HEK293 (cell line): ENCODE measurements around the gene RASGEF1B.

Experiments
- CTCF ChIA-PET: fragments of 350-600 bp; formaldehyde crosslinking; extraction: SDS; loops from one replicate; lab custom pipeline; 2021; ENCODE audit warnings: antibody characterized with exemption; lab: Yijun Ruan, JAX
- POLR2A ChIA-PET: fragments of 300-600 bp; formaldehyde crosslinking; extraction: SDS; loops from one replicate; lab custom pipeline; 2020; ENCODE audit warnings: antibody characterized with exemption, inconsistent platforms; lab: Yijun Ruan, JAX
- H3K27ac ChIP-seq: fragments of 200-500 bp; sonication (Bioruptor generic); 2 replicates; pipeline ENCODE4 v1.5.1; 2014; ENCODE audit warnings: low read depth, low read length, control low read depth, inconsistent platforms; ENCODE audit errors: extremely low read depth
- H3K36me3 ChIP-seq, 2 experiments: fragments of 200-500 bp in 1 of 2; sonication (Bioruptor generic) in 1 of 2; 1 replicate in 1 of 2; 2 replicates in 1 of 2; pipeline ENCODE4 v1.5.1; 2014 to 2017; ENCODE audit warnings: inconsistent platforms in 2 of 2, low read length in 2 of 2; ENCODE audit not compliant: control insufficient read depth in 2 of 2, insufficient read depth in 1 of 2
- H3K4me1 ChIP-seq: fragments of 200-500 bp; sonication (Bioruptor generic); 2 replicates; pipeline ENCODE4 v1.5.1; 2014; ENCODE audit warnings: mild to moderate bottlenecking, low read length, inconsistent platforms; ENCODE audit not compliant: control insufficient read depth, insufficient read depth
- H3K4me3 ChIP-seq: 2 replicates; pipeline ENCODE4 v1.5.1; 2011; ENCODE audit warnings: low read depth, mild to moderate bottlenecking, control low read depth, low read length, moderate library complexity
- H3K9me3 ChIP-seq: fragments of 200-500 bp; sonication (Bioruptor generic); 2 replicates; pipeline ENCODE4 v1.5.1; 2014; ENCODE audit warnings: low read depth, low read length, inconsistent platforms; ENCODE audit not compliant: control insufficient read depth, insufficient read depth
- PRDM10 ChIP-seq: fragments of 450-650 bp; formaldehyde crosslinking; IDR thresholded peaks from 2 replicates; pipeline ENCODE4 v1.5.1; 2016; ENCODE audit warnings: missing biosample characterization, missing genetic modification characterization
- SETDB1 ChIP-seq: IDR thresholded peaks from one replicate; pipeline ENCODE4 v1.6.1; 2017; ENCODE audit warnings: mild to moderate bottlenecking, low read length, moderate library complexity, mixed read lengths; ENCODE audit not compliant: insufficient read length
- TCF7L2 ChIP-seq: IDR thresholded peaks from 2 replicates; pipeline ENCODE4 v1.6.1; 2011; ENCODE audit warnings: low read depth, mild to moderate bottlenecking, inconsistent platforms, low read length, moderate library complexity, borderline replicate concordance
- ZBTB49 ChIP-seq: fragments of 450-650 bp; formaldehyde crosslinking; IDR thresholded peaks from 2 replicates; pipeline ENCODE4 v1.5.1; 2016; ENCODE audit warnings: missing biosample characterization, missing genetic modification characterization, low read depth
- ZNF146 ChIP-seq: fragments of 450-650 bp; formaldehyde crosslinking; IDR thresholded peaks from 2 replicates; pipeline ENCODE4 v1.5.1; 2016; ENCODE audit warnings: missing biosample characterization, missing genetic modification characterization
- ZNF184 ChIP-seq: fragments of 450-650 bp; IDR thresholded peaks from 2 replicates; pipeline ENCODE4 v1.5.1; 2018; ENCODE audit warnings: missing biosample characterization, mild to moderate bottlenecking, missing genetic modification characterization
- ZNF354C ChIP-seq: fragments of 450-650 bp; formaldehyde crosslinking; IDR thresholded peaks from 2 replicates; pipeline ENCODE4 v1.5.1; 2016; ENCODE audit warnings: missing biosample characterization, missing genetic modification characterization, low read depth, borderline replicate concordance
- ZNF530 ChIP-seq: fragments of 450-650 bp; formaldehyde crosslinking; IDR thresholded peaks from 2 replicates; pipeline ENCODE4 v1.5.1; 2016; ENCODE audit warnings: low read depth, missing biosample characterization, missing genetic modification characterization
- ZNF621 ChIP-seq: fragments of 450-650 bp; formaldehyde crosslinking; IDR thresholded peaks from 2 replicates; pipeline ENCODE4 v1.5.1; 2017; ENCODE audit warnings: missing biosample characterization, missing genetic modification characterization
- ZNF623 ChIP-seq: fragments of 450-650 bp; formaldehyde crosslinking; IDR thresholded peaks from 2 replicates; pipeline ENCODE4 v1.5.1; 2016; ENCODE audit warnings: missing biosample characterization, missing genetic modification characterization
- ZNF639 ChIP-seq: fragments of 450-650 bp; formaldehyde crosslinking; IDR thresholded peaks from 2 replicates; pipeline ENCODE4 v1.5.1; 2016; ENCODE audit warnings: missing biosample characterization, missing genetic modification characterization
- ZNF654 ChIP-seq: fragments of 450-650 bp; formaldehyde crosslinking; IDR thresholded peaks from 2 replicates; pipeline ENCODE4 v1.5.1; 2016; ENCODE audit warnings: low read depth, missing biosample characterization, missing genetic modification characterization
- ZNF664 ChIP-seq: fragments of 450-650 bp; formaldehyde crosslinking; IDR thresholded peaks from 2 replicates; pipeline ENCODE4 v1.5.1; 2016; ENCODE audit warnings: missing biosample characterization, missing genetic modification characterization
- ZNF707 ChIP-seq: fragments of 450-650 bp; formaldehyde crosslinking; IDR thresholded peaks from 2 replicates; pipeline ENCODE4 v1.5.1; 2016; ENCODE audit warnings: missing biosample characterization, missing genetic modification characterization
- ZNF785 ChIP-seq: fragments of 450-650 bp; formaldehyde crosslinking; IDR thresholded peaks from 2 replicates; pipeline ENCODE4 v1.5.1; 2016; ENCODE audit warnings: missing biosample characterization, missing genetic modification characterization

Gene RASGEF1B

GRCh38 chr4:81498046-81498445, 26.3 kb upstream of the RASGEF1B start (continued):
- TF ChIP-seq ZBTB49 (tag by site-specific recombination) = no peak
- no peak for TF ChIP-seq ZNF530
- TF ChIP-seq ZNF354C (tag by site-specific recombination) = no peak
- TF ChIP-seq, all 188 proteins: peak for 0

GRCh38 chr4:81495345-81495744, 23.6 kb upstream of the RASGEF1B start:
- no peak overlapping the region for H3K27ac ChIP-seq
- ChIA-PET POLR2A (no interaction called here), CTCF (no interaction called here)
- TF ChIP-seq ZNF639 (tag by site-specific recombination) (no peak), ZNF707 (tag by site-specific recombination) (no peak)
- no peaks in the 10 kb centered on the region for H3K4me1 ChIP-seq
- no peaks in the 10 kb centered on the region for H3K9me3 ChIP-seq
- no peak overlapping the region for H3K4me3 ChIP-seq
- no peaks in the 10 kb centered on the region for H3K36me3 ChIP-seq

GRCh38 chr4:81494031-81494431, 22.3 kb upstream of the RASGEF1B start:
- ChIA-PET CTCF (no interaction called here), POLR2A (no interaction called here)
- no peak overlapping the region for H3K27ac ChIP-seq
- no peak overlapping the region for H3K4me3 ChIP-seq
- H3K36me3 ChIP-seq = no peaks in the 10 kb centered on the region
- H3K4me1 ChIP-seq = no peaks in the 10 kb centered on the region
- TF ChIP-seq ZNF639 (tag by site-specific recombination) (no peak), SETDB1 (no peak), TCF7L2 (no peak), ZNF146 (tag by site-specific recombination) (no peak), ZNF621 (no peak)
- H3K9me3 ChIP-seq = no peaks in the 10 kb centered on the region

GRCh38 chr4:81492606-81493230, 21.0 kb upstream of the RASGEF1B start:
- CTCF ChIA-PET = no interaction called here
- Histone ChIP-seq H3K27ac (no peak overlapping the region), H3K4me3 (no peak overlapping the region), H3K9me3 (no peaks in the 10 kb centered on the region)
- TF ChIP-seq ZNF785 (no peak), PRDM10 (no peak), ZNF664 (tag by site-specific recombination) (no peak), ZNF184 (no peak), ZNF654 (tag by site-specific recombination) (no peak), ZNF623 (tag by site-specific recombination) (no peak)
- TF ChIP-seq, all 188 proteins: peak for 0
- H3K36me3 ChIP-seq = no peaks in the 10 kb centered on the region
- no peaks in the 10 kb centered on the region for H3K4me1 ChIP-seq
- POLR2A ChIA-PET = no interaction called here
